Prostate gland (tissue), 2 donors: ENCODE measurements around the gene ZNF367.

Source experiments
- POLR2AphosphoS5 ChIP-seq: sonication (generic); formaldehyde crosslinking; IDR thresholded peaks from one replicate; pipeline ENCODE4 v1.6.1; 2017; ENCODE audit warnings: antibody characterized with exemption
- TF ChIP-seq, protein P1 (sequence below), 4 experiments: fragments of 200-600 bp in 2 of 4; fragments of 450-650 bp in 2 of 4; sonication (generic) in 2 of 4; IDR thresholded peaks; 1 replicate in 3 of 4; 2 replicates in 1 of 4; pipeline ENCODE4 v1.5.1; 2016 to 2019; ENCODE audit warnings: antibody characterized with exemption in 4 of 4, mild to moderate bottlenecking in 2 of 4, moderate library complexity in 2 of 4

DNA sequence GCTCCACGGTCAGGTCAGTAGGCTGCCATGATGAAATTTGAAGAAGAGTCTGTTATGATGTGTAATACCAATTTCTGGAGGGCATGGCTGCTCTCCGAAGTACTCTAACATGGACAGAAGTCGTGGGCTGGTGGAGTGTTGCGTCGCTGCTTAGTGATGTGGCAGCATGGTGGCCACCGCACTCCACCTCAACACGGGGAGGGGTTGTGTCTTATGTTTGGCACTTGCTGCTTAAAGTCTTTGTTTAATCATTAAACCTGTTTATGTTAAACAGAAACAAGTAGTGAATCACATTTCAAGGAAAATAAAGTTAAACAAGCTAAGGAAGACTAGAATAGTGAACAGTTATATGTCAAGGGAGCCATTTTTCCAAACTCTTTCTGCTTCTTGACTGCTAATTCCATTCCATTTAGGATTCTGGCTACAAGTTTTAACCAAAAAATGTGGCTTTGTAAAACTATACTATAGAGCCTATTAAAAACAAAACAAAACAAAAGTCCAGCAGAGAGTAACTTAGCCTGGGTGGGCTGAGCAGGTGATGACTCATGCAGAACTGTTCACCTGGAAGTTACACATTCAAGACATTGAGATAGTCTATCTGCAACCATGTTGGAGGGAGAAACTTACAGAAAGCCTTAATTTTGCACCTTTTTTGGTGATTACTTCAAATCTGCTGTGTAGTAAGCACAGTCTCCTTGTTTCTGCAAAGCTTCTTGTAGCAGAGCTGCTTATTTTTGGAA is 41.3 kb upstream of the ZNF367 start:
- TF ChIP-seq, protein P1, sequence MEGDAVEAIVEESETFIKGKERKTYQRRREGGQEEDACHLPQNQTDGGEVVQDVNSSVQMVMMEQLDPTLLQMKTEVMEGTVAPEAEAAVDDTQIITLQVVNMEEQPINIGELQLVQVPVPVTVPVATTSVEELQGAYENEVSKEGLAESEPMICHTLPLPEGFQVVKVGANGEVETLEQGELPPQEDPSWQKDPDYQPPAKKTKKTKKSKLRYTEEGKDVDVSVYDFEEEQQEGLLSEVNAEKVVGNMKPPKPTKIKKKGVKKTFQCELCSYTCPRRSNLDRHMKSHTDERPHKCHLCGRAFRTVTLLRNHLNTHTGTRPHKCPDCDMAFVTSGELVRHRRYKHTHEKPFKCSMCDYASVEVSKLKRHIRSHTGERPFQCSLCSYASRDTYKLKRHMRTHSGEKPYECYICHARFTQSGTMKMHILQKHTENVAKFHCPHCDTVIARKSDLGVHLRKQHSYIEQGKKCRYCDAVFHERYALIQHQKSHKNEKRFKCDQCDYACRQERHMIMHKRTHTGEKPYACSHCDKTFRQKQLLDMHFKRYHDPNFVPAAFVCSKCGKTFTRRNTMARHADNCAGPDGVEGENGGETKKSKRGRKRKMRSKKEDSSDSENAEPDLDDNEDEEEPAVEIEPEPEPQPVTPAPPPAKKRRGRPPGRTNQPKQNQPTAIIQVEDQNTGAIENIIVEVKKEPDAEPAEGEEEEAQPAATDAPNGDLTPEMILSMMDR (IDR thresholded peaks at IDR 0.05), result no peak
- no peak for TF ChIP-seq POLR2AphosphoS5
